A549 treated with Hydrocortisone at 1 μM for 4 hours (cell line): ENCODE measurements around the gene MVB12A. TPM values are rescaled to one million over a fixed set of nuclear protein-coding genes. Genes with fewer than 3 reads are reported as not detected.

ENCODE experiments used
- total RNA-seq: library from RNA; stranded (reverse); fragments of 200-300 nt; extraction: Qiagen RNA extraction; gene quantifications from 5 replicates; pipeline ENCODE4 v1.2.3, GENCODE V29; 2022

MVB12A gene
- 29.3 to 41.6 TPM (median 39.4 TPM) in 5 replicates for total RNA-seq

GRCh38 chr19:17419621-17420474 is at the start of gene MVB12A:
TSS of gene MVB12A (plus strand) at chr19:17420047. CDS start at chr19:17420136, 89 bp downstream.

GRCh38 chr19:17376935-17377600 is 42.8 kb upstream of the MVB12A start, which contains the start of gene PLVAP:
TSS of gene PLVAP (minus strand) at chr19:17377342. CDS start at chr19:17377288, 54 bp downstream.

GRCh38 chr19:17393914-17394313 is 25.9 kb upstream of the MVB12A start, which contains the start of gene CCDC194:
TSS of gene CCDC194 (minus strand) at chr19:17394196. CDS start at chr19:17394158, 38 bp downstream.

GRCh38 chr19:17405250-17406045 is 14.4 kb upstream of the MVB12A start, which contains the start of gene BST2:
TSS of gene BST2 (minus strand) at chr19:17405630. CDS start at chr19:17405575, 55 bp downstream.

GRCh38 chr19:17448131-17448967 is 28.5 kb downstream of the MVB12A start, which contains the start of gene TMEM221:
TSS of gene TMEM221 (minus strand) at chr19:17448668. CDS start at chr19:17448462, 206 bp downstream.

GRCh38 chr19:17460372-17461230 is 40.8 kb downstream of the MVB12A start, which contains the start of gene NXNL1:
TSS of gene NXNL1 (minus strand) at chr19:17460926. CDS start at chr19:17460869, 57 bp downstream.

GRCh38 chr19:17470068-17470841 is 50.4 kb downstream of the MVB12A start, which contains the start of gene SLC27A1:
TSS of gene SLC27A1 (plus strand) at chr19:17470524. CDS start at chr19:17470541, 17 bp downstream.

Other genes starting within 250 kb of the MVB12A start
- 13.7 to 17.8 TPM (median 15.3 TPM) in 5 replicates for gene USE1, start 204.7 kb upstream of the MVB12A start, total RNA-seq
- gene OCEL1, start 193.8 kb upstream of the MVB12A start, total RNA-seq = 9.6 to 13.3 TPM (median 11.6 TPM) in 5 replicates
- gene NR2F6, start 174.1 kb upstream of the MVB12A start, total RNA-seq = 29.3 to 63.7 TPM (median 62.0 TPM) in 5 replicates
- 0.02 TPM in 1 of 5 replicates, not detected in the others for gene USHBP1, start 155.3 kb upstream of the MVB12A start, total RNA-seq
- gene BABAM1, start 152.6 kb upstream of the MVB12A start, total RNA-seq = 56.7 to 66.0 TPM (median 61.4 TPM) in 5 replicates
- 0.36 to 0.58 TPM (median 0.38 TPM) in 5 replicates for gene ANKLE1, start 138.1 kb upstream of the MVB12A start, total RNA-seq
- gene ABHD8, start 116.6 kb upstream of the MVB12A start, total RNA-seq = 1.8 to 3.2 TPM (median 2.8 TPM) in 5 replicates
- gene MRPL34, start 114.2 kb upstream of the MVB12A start, total RNA-seq = 61.1 to 87.7 TPM (median 75.2 TPM) in 5 replicates
- gene DDA1, start 110.5 kb upstream of the MVB12A start, total RNA-seq = 51.9 to 57.5 TPM (median 53.8 TPM) in 5 replicates
- gene ANO8, start 85.2 kb upstream of the MVB12A start, total RNA-seq = 2.3 to 3.8 TPM (median 3.0 TPM) in 5 replicates
- 18.2 to 22.0 TPM (median 19.5 TPM) in 5 replicates for gene GTPBP3, start 82.5 kb upstream of the MVB12A start, total RNA-seq
- not detected in 5 replicates for gene PLVAP, start 42.7 kb upstream of the MVB12A start, total RNA-seq
- gene CCDC194, start 25.9 kb upstream of the MVB12A start, total RNA-seq = not detected in 5 replicates
- gene BST2, start 14.4 kb upstream of the MVB12A start, total RNA-seq = 0.12 to 0.23 TPM (median 0.16 TPM) in 4 of 5 replicates, not detected in the other
- 0.47 to 0.76 TPM (median 0.56 TPM) in 5 replicates for gene TMEM221, start 28.6 kb downstream of the MVB12A start, total RNA-seq
- not detected in 5 replicates for gene NXNL1, start 40.9 kb downstream of the MVB12A start, total RNA-seq
- gene SLC27A1, start 50.5 kb downstream of the MVB12A start, total RNA-seq = 2.4 to 2.9 TPM (median 2.5 TPM) in 5 replicates
- 44.9 to 78.0 TPM (median 72.0 TPM) in 5 replicates for gene PGLS, start 91.6 kb downstream of the MVB12A start, total RNA-seq
- gene COLGALT1, start 135.6 kb downstream of the MVB12A start, total RNA-seq = 64.7 to 70.3 TPM (median 66.3 TPM) in 5 replicates